Activated T-cell treated with anti-CD3 and anti-CD28 coated beads, Interleukin-2, amount 50 U/mL, for 72 hours (primary cell): Measurements from ENCODE around the gene RPTOR. TPM values are rescaled to one million over a fixed set of nuclear protein-coding genes. Genes with fewer than 3 reads are reported as not detected.

ENCODE experiments used
- ATAC-seq, 2 donors: fragments of 150-1000 bp; cut with Tn5 transposase; replicated peaks in 1 of 2; 2 replicates each; pipeline ENCODE4 v1.10.0; 2021; ENCODE audit warnings: moderate library complexity in 2 of 2, mild to moderate bottlenecking in 1 of 2
- DNase-seq, 2 donors: peaks; one replicate each; pipeline ENCODE4 v3.0.0; 2021 to 2022; ENCODE audit warnings: mixed read lengths in 1 of 2
- H3K27ac Mint-ChIP-seq: one replicate; pipeline ENCODE4 v1.8.0; 2022; ENCODE audit warnings: mild to moderate bottlenecking, moderate library complexity, mixed read lengths
- H3K27me3 Mint-ChIP-seq: one replicate; pipeline ENCODE4 v1.8.0; 2022; ENCODE audit warnings: low read depth, mixed read lengths
- H3K36me3 Mint-ChIP-seq, 2 donors: one replicate each; pipeline ENCODE4 v1.8.0; 2022; ENCODE audit warnings: mixed read lengths in 2 of 2, mild to moderate bottlenecking in 1 of 2; ENCODE audit not compliant: insufficient read depth in 2 of 2
- H3K4me1 Mint-ChIP-seq: one replicate; pipeline ENCODE4 v1.8.0; 2022; ENCODE audit warnings: low read depth, mixed read lengths
- H3K4me3 Mint-ChIP-seq, 2 donors: one replicate each; pipeline ENCODE4 v1.8.0; 2022; ENCODE audit warnings: mild to moderate bottlenecking in 2 of 2, mixed read lengths in 2 of 2, moderate library complexity in 2 of 2
- H3K9me3 Mint-ChIP-seq, 2 donors: one replicate each; pipeline ENCODE4 v1.8.0; 2022; ENCODE audit warnings: mixed read lengths in 2 of 2
- total RNA-seq, 2 donors: library from RNA; stranded (reverse); gene quantifications; one replicate each; pipeline ENCODE4 v1.2.3, GENCODE V29; 2022

RPTOR gene
- total RNA-seq, 2 donors from 2014 or later = 50.8 to 62.0 TPM

DNA sequence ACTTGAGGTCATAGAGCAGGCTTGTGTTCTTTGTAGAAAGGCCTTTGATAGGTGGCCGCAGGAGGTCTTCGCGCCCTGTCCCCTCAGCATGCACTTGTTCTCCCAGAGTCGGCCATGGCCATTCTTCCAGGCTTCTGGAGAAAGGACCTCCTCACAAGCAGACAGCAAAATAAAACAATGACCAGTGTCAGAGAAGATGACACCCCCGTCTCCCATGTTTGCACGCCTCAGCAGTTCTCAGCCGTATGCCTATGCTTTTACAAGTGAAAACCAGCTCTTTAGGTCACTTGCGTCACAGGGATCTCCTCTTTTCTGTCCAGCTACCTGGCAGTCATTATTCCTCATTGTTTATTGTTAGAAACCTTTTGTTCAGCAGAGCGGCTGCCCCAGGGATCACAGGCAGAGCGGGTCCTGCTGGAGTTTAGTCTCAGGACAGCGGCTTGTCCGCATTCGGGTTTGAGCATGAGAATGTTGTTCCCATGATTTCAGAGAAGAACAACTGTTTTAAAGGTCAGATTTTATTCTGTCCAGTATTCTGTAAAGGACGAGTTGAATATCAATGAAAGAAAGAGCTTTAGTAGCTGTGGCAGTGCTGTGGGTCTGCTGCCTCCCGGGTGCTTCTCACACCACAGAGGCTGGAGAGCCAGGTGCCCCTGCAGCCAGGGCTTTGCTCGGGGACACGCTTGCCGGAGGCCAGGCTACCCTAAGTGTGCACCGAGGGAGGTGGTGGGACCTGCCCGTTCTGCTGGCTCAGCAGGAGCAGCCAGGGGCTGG is 123.9 kb downstream of the RPTOR start:
- H3K27me3 Mint-ChIP-seq = no peaks in the 10 kb centered on the region
- no peaks in the 10 kb centered on the region for H3K9me3 Mint-ChIP-seq
- H3K36me3 Mint-ChIP-seq = peaks cover 6 to 15% of the 10 kb centered on the region in 2 donors
- ATAC-seq (no peak), DNase-seq (no peak)
- H3K4me3 Mint-ChIP-seq = peak overlapping the region; percentile 11 to 45
- no peak overlapping the region for H3K27ac Mint-ChIP-seq
- peaks cover 79% of the 10 kb centered on the region for H3K4me1 Mint-ChIP-seq

DNA sequence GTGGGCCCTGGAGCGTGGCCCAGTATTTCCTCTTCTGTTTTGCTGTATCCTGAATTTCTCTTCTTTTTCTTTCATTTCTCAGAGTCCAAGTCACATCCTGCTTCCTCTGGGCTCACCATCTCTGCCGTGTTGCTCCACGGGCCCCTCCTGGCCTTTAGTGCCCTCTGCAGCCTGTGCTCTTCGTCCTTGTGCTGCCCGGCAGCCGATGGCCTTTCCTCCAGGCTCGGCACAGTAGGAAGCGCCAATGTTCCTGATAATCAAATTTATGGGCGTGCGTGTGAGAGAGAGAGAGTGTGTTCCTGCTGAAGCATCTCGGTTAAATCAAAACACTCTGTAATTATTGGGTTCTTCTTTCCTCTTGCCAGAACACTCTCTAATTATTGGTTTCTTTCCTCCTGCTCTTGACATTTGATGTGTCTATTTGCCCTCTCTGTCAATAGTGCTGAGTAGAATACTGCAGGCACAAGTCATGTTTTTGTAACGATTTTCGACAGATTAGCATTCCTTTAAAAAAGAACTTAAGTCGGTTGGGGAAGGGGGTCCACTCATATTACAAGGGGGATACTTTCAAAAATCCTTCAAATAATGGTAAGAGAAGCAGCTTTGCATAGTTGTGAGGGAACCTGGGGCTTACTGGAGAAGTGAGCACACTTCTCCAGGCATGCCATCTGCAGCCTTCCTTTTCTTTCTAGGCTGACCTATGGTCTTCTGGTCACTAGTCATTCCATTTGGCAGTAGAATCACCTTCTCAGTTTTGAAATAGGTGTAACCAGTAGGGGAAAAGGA is 126.6 kb downstream of the RPTOR start:
- DNase-seq (no peak), ATAC-seq (no peak)
- H3K27me3 Mint-ChIP-seq = no peaks in the 10 kb centered on the region
- H3K27ac Mint-ChIP-seq = no peak overlapping the region
- peaks cover 74% of the 10 kb centered on the region for H3K4me1 Mint-ChIP-seq
- H3K9me3 Mint-ChIP-seq = no peaks in the 10 kb centered on the region
- H3K4me3 Mint-ChIP-seq = no peak overlapping the region
- H3K36me3 Mint-ChIP-seq = peaks cover 5 to 14% of the 10 kb centered on the region in 2 donors

GRCh38 chr17:80671825-80672110 is 127.1 kb downstream of the RPTOR start:
- H3K4me3 Mint-ChIP-seq = no peak overlapping the region
- DNase-seq = no peak
- H3K36me3 Mint-ChIP-seq = peaks cover 4 to 13% of the 10 kb centered on the region in 2 donors
- no peaks in the 10 kb centered on the region for H3K27me3 Mint-ChIP-seq
- no peak for ATAC-seq
- peaks cover 74% of the 10 kb centered on the region for H3K4me1 Mint-ChIP-seq
- H3K27ac Mint-ChIP-seq = no peak overlapping the region
- no peaks in the 10 kb centered on the region for H3K9me3 Mint-ChIP-seq

- H3K4me1 Mint-ChIP-seq = peaks cover 74% of the 10 kb centered on the region
- H3K27ac Mint-ChIP-seq = peak overlapping the region; percentile 27
- no peaks in the 10 kb centered on the region for H3K27me3 Mint-ChIP-seq
- DNase-seq (peak in 1 of 2 donors; percentile 28), ATAC-seq (peak; percentile 17 to 30)
- H3K36me3 Mint-ChIP-seq = peaks cover 4 to 9% of the 10 kb centered on the region in 2 donors
- H3K4me3 Mint-ChIP-seq = peak overlapping the region; percentile 62 to 66
- H3K9me3 Mint-ChIP-seq = no peaks in the 10 kb centered on the region
Observed at GRCh38 chr17:80673152-80673920, 128.7 kb downstream of the RPTOR start.

- Mint-ChIP-seq H3K4me1 (peaks cover 81% of the 10 kb centered on the region), H3K27me3 (no peaks in the 10 kb centered on the region), H3K27ac (peak overlapping the region; percentile 62), H3K4me3 (peak overlapping the region; percentile 65 to 67), H3K9me3 (no peaks in the 10 kb centered on the region), H3K36me3 (peaks cover 4 to 6% of the 10 kb centered on the region in 2 donors)
- ATAC-seq (no peak), DNase-seq (no peak)
Observed at GRCh38 chr17:80675438-80676095, 130.9 kb downstream of the RPTOR start.

- ATAC-seq (peak in 1 of 2 donors; percentile 29), DNase-seq (no peak)
- Mint-ChIP-seq H3K4me1 (peaks cover 79% of the 10 kb centered on the region), H3K27me3 (no peaks in the 10 kb centered on the region), H3K36me3 (peaks cover 4% of the 10 kb centered on the region in 2 donors), H3K27ac (peak overlapping the region; percentile 62), H3K4me3 (peak overlapping the region; percentile 65 to 67), H3K9me3 (no peaks in the 10 kb centered on the region)
Observed at GRCh38 chr17:80676096-80676466, 131.4 kb downstream of the RPTOR start.

- no peaks in the 10 kb centered on the region for H3K9me3 Mint-ChIP-seq
- H3K36me3 Mint-ChIP-seq = peaks cover 2 to 3% of the 10 kb centered on the region in 2 donors
- peaks cover 74% of the 10 kb centered on the region for H3K4me1 Mint-ChIP-seq
- H3K27me3 Mint-ChIP-seq = no peaks in the 10 kb centered on the region
- peak overlapping the region; percentile 65 to 67 for H3K4me3 Mint-ChIP-seq
- H3K27ac Mint-ChIP-seq = peak overlapping the region; percentile 39
- DNase-seq = no peak
- ATAC-seq = no peak
Observed at GRCh38 chr17:80676564-80676963, 131.9 kb downstream of the RPTOR start.

- H3K36me3 Mint-ChIP-seq = peaks cover 2% of the 10 kb centered on the region in 2 donors
- peak overlapping the region; percentile 96 for H3K27ac Mint-ChIP-seq
- H3K4me1 Mint-ChIP-seq = peaks cover 73% of the 10 kb centered on the region
- ATAC-seq (peak in 1 of 2 donors; percentile 32), DNase-seq (no peak)
- H3K9me3 Mint-ChIP-seq = no peaks in the 10 kb centered on the region
- peak overlapping the region; percentile 67 to 94 for H3K4me3 Mint-ChIP-seq
- H3K27me3 Mint-ChIP-seq = no peaks in the 10 kb centered on the region
Observed at GRCh38 chr17:80677214-80677756, 132.6 kb downstream of the RPTOR start.

GRCh38 chr17:80679816-80680215 is 135.2 kb downstream of the RPTOR start:
- H3K27me3 Mint-ChIP-seq = no peaks in the 10 kb centered on the region
- H3K36me3 Mint-ChIP-seq = peaks cover 0 to 2% of the 10 kb centered on the region in 2 donors
- no peaks in the 10 kb centered on the region for H3K9me3 Mint-ChIP-seq
- DNase-seq (no peak), ATAC-seq (no peak)
- peak overlapping the region; percentile 76 for H3K27ac Mint-ChIP-seq
- peaks cover 59% of the 10 kb centered on the region for H3K4me1 Mint-ChIP-seq
- H3K4me3 Mint-ChIP-seq = peak overlapping the region; percentile 59 to 94

- no peak overlapping the region for H3K27ac Mint-ChIP-seq
- peaks cover 49% of the 10 kb centered on the region for H3K4me1 Mint-ChIP-seq
- peaks cover under 1% of the 10 kb centered on the region in 2 donors for H3K36me3 Mint-ChIP-seq
- ATAC-seq (no peak), DNase-seq (no peak)
- no peak overlapping the region for H3K4me3 Mint-ChIP-seq
- H3K27me3 Mint-ChIP-seq = no peaks in the 10 kb centered on the region
- no peaks in the 10 kb centered on the region for H3K9me3 Mint-ChIP-seq
Observed at GRCh38 chr17:80681215-80681614, 136.6 kb downstream of the RPTOR start.

- Mint-ChIP-seq H3K36me3 (peaks cover 3 to 4% of the 10 kb centered on the region in 2 donors), H3K9me3 (no peaks in the 10 kb centered on the region), H3K4me1 (peaks cover 38% of the 10 kb centered on the region), H3K4me3 (no peak overlapping the region), H3K27ac (no peak overlapping the region), H3K27me3 (no peaks in the 10 kb centered on the region)
- DNase-seq (no peak), ATAC-seq (no peak)
Observed at GRCh38 chr17:80682372-80682771, 137.7 kb downstream of the RPTOR start.

DNA sequence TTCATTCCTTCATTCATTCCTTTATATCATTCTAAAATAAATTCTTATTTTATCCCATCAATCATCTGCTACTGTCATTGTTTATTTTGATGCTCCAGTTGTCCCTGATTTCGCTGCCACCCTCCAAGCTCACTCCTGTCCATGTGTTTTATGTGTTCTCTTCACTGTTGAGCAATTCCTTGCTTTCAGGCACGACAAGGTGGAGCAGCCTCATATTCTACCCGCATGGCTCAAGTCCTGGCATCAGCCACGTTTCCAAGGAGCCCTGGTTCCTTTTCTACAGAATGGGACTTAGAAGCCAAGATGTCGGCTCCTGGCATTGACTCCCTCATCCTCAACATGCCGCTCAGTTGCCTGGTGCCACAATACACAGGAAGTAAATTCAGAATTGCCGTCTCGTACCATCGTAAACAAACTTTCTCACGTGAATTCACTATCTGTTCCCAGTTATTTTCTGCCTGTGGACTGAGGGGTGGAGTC is 139.0 kb downstream of the RPTOR start:
- DNase-seq = no peak
- Mint-ChIP-seq H3K27ac (no peak overlapping the region), H3K9me3 (no peaks in the 10 kb centered on the region), H3K36me3 (peaks cover 3 to 5% of the 10 kb centered on the region in 2 donors), H3K4me1 (peaks cover 25% of the 10 kb centered on the region), H3K27me3 (no peaks in the 10 kb centered on the region), H3K4me3 (no peak overlapping the region)
- no peak for ATAC-seq
